GM12872 (cell line): ENCODE data around the gene SLC51B.

Source experiments
- CTCF ChIP-seq: IDR thresholded peaks from 3 replicates; pipeline ENCODE4 v1.5.1; 2011; ENCODE audit warnings: low read depth, mild to moderate bottlenecking, low read length, moderate library complexity; ENCODE audit not compliant: insufficient read depth

The SLC51B gene

GRCh38 chr15:65088643-65089021 is 43.4 kb downstream of the SLC51B start:
- no peak for TF ChIP-seq CTCF

GRCh38 chr15:65089206-65089824 is 44.1 kb downstream of the SLC51B start:
- TF ChIP-seq CTCF, result no peak

GRCh38 chr15:65091946-65092770 is 47.0 kb downstream of the SLC51B start:
- TF ChIP-seq CTCF, result no peak

- TF ChIP-seq CTCF, result no peak
These were observed 48.0 kb downstream of the SLC51B start for GRCh38 chr15:65092911-65093792.

GRCh38 chr15:65094294-65094995 is 49.3 kb downstream of the SLC51B start:
- no peak for TF ChIP-seq CTCF

GRCh38 chr15:65095011-65095746 is 50.0 kb downstream of the SLC51B start:
- no peak for TF ChIP-seq CTCF
